Neural cell (in vitro differentiated cells): Measurements from ENCODE around the gene EN1. TPM values are rescaled to one million over a fixed set of nuclear protein-coding genes. Genes with fewer than 3 reads are reported as not detected.

Experiments used
- H2AFZ ChIP-seq: fragments of 200-600, 300-800 bp; sonication (generic), shearing (Covaris generic); 2 replicates; pipeline ENCODE4 v1.6.0; 2014; ENCODE audit warnings: low read depth, mild to moderate bottlenecking, antibody characterized with exemption, low read length, moderate library complexity
- H3F3A ChIP-seq: fragments of 200-600 bp; shearing (Covaris generic); 2 replicates; pipeline ENCODE4 v1.6.1; 2016; ENCODE audit warnings: mild to moderate bottlenecking, moderate library complexity, mixed read lengths, antibody characterized with exemption, low read length; ENCODE audit not compliant: insufficient read depth, poor library complexity, severe bottlenecking
- H3K27ac ChIP-seq: fragments of 200-600, 300-800 bp; sonication (generic), shearing (Covaris generic); 2 replicates; pipeline ENCODE4 v1.5.1; 2014; ENCODE audit warnings: mild to moderate bottlenecking, low read length, moderate library complexity
- H3K27me3 ChIP-seq: fragments of 300-800, 200-600 bp; sonication (generic), shearing (Covaris generic); 2 replicates; pipeline ENCODE4 v1.6.0; 2014; ENCODE audit warnings: mild to moderate bottlenecking, low read depth, low read length, moderate library complexity; ENCODE audit not compliant: insufficient read depth
- H3K36me3 ChIP-seq: fragments of 300-800, 200-600 bp; sonication (generic), shearing (Covaris generic); 2 replicates; pipeline ENCODE4 v1.5.1; 2014; ENCODE audit warnings: mild to moderate bottlenecking, antibody characterized with exemption, low read length, moderate library complexity; ENCODE audit not compliant: insufficient read depth
- H3K4me2 ChIP-seq: fragments of 300-800, 200-600 bp; sonication (generic), shearing (Covaris generic); 2 replicates; pipeline ENCODE4 v1.6.0; 2014; ENCODE audit warnings: mild to moderate bottlenecking, low read length
- H3K4me3 ChIP-seq: fragments of 300-800, 200-600 bp; sonication (generic), shearing (Covaris generic); 2 replicates; pipeline ENCODE4 v1.5.1; 2014; ENCODE audit warnings: mild to moderate bottlenecking, low read length, moderate library complexity
- H3K79me2 ChIP-seq: fragments of 200-600 bp; shearing (Covaris generic); replicated peaks from 2 replicates; pipeline ENCODE4 v1.6.0; 2014; ENCODE audit warnings: mild to moderate bottlenecking, low read length, moderate library complexity; ENCODE audit not compliant: insufficient read depth
- H3K9ac ChIP-seq: fragments of 300-800, 200-600 bp; sonication (generic), shearing (Covaris generic); 2 replicates; pipeline ENCODE4 v1.6.1; 2016; ENCODE audit warnings: mild to moderate bottlenecking, low read length, mixed read lengths
- H3K9me2 ChIP-seq: fragments of 200-600 bp; shearing (Covaris generic); 2 replicates; pipeline ENCODE4 v1.6.1; 2016; ENCODE audit warnings: mild to moderate bottlenecking, low read length, mixed read lengths; ENCODE audit not compliant: insufficient read depth
- H3K9me3 ChIP-seq: fragments of 200-600, 300-800 bp; sonication (generic), shearing (Covaris generic); 2 replicates; pipeline ENCODE4 v1.6.1; 2016; ENCODE audit warnings: mild to moderate bottlenecking, mixed run types, low read length, moderate library complexity, mixed read lengths
- H4K20me1 ChIP-seq: fragments of 200-600 bp; shearing (Covaris generic); 2 replicates; pipeline ENCODE4 v1.6.1; 2016; ENCODE audit warnings: mild to moderate bottlenecking, mixed run types; ENCODE audit not compliant: insufficient read depth
- CTCF ChIP-seq: fragments of 450-650 bp; IDR thresholded peaks from 2 replicates; pipeline ENCODE4 v1.5.1; 2014; ENCODE audit warnings: antibody characterized with exemption, mild to moderate bottlenecking, moderate library complexity; ENCODE audit not compliant: poor library complexity, severe bottlenecking
- EP300 ChIP-seq: fragments of 450-650 bp; conservative IDR thresholded peaks from 2 replicates; pipeline ENCODE4 v1.6.1; 2014; ENCODE audit warnings: antibody characterized with exemption, mild to moderate bottlenecking, moderate library complexity; ENCODE audit not compliant: poor library complexity, severe bottlenecking
- EZH2 ChIP-seq: fragments of 200-600, 300-800 bp; shearing (Covaris generic), sonication (generic); IDR thresholded peaks from 2 replicates; pipeline ENCODE4 v1.6.1; 2014; ENCODE audit warnings: antibody characterized with exemption, low read length, borderline replicate concordance, mild to moderate bottlenecking; ENCODE audit not compliant: insufficient read depth, poor library complexity, severe bottlenecking
- MXI1 ChIP-seq: fragments of 450-650 bp; conservative IDR thresholded peaks from 2 replicates; pipeline ENCODE4 v1.6.1; 2014; ENCODE audit warnings: antibody characterized with exemption, mild to moderate bottlenecking; ENCODE audit not compliant: poor library complexity, severe bottlenecking
- POLR2AphosphoS5 ChIP-seq: IDR thresholded peaks from 2 replicates; pipeline ENCODE4 v1.6.1; 2012
- RAD21 ChIP-seq: fragments of 450-650 bp; conservative IDR thresholded peaks from 2 replicates; pipeline ENCODE4 v1.6.1; 2014; ENCODE audit warnings: antibody characterized with exemption, mild to moderate bottlenecking, moderate library complexity
- REST ChIP-seq: IDR thresholded peaks from 2 replicates; pipeline ENCODE4 v1.6.1; 2012; ENCODE audit warnings: borderline replicate concordance
- SMC3 ChIP-seq: fragments of 450-650 bp; conservative IDR thresholded peaks from 2 replicates; pipeline ENCODE4 v1.6.1; 2014; ENCODE audit warnings: antibody characterized with exemption, mild to moderate bottlenecking, moderate library complexity; ENCODE audit not compliant: poor library complexity
- TAF1 ChIP-seq: IDR thresholded peaks from 2 replicates; pipeline ENCODE4 v1.6.1; 2012; ENCODE audit warnings: low read depth
- polyA plus RNA-seq: library from polyadenylated mRNA; depleted of rRNA; stranded (reverse); fragments of >200 nt; gene quantifications from 2 replicates; pipeline ENCODE4 v1.2.3, GENCODE V29; 2014

EN1 gene
- polyA plus RNA-seq, 1 donor from 2014 or later: not detected

GRCh38 chr2:118853129-118853640 lies 5.7 kb upstream of the EN1 start:
- no peaks in the 10 kb centered on the region for H3K36me3 ChIP-seq
- H3K79me2 ChIP-seq: no peaks in the 10 kb centered on the region
- no peaks in the 10 kb centered on the region for H4K20me1 ChIP-seq
- no peak for TF ChIP-seq REST
- TF ChIP-seq MXI1: no peak
- TF ChIP-seq RAD21: no peak
- no peak for TF ChIP-seq POLR2AphosphoS5
- no peak for TF ChIP-seq EZH2
- no peak for TF ChIP-seq TAF1
- no peak for TF ChIP-seq SMC3
- TF ChIP-seq CTCF: no peak
- no peak for TF ChIP-seq EP300
- no peak overlapping the region for H3K4me2 ChIP-seq
- no peak overlapping the region for H2AFZ ChIP-seq
- peaks cover 100% of the 10 kb centered on the region for H3K27me3 ChIP-seq
- H3K9ac ChIP-seq: no peak overlapping the region
- no peaks in the 10 kb centered on the region for H3K9me3 ChIP-seq
- no peak overlapping the region for H3K4me3 ChIP-seq
- no peaks in the 10 kb centered on the region for H3K9me2 ChIP-seq
- no peaks in the 10 kb centered on the region for H3F3A ChIP-seq
- H3K27ac ChIP-seq: no peak overlapping the region

GRCh38 chr2:118852605-118853128 lies 5.2 kb upstream of the EN1 start:
- Histone ChIP-seq H3K9ac (no peak overlapping the region), H4K20me1 (no peaks in the 10 kb centered on the region), H3K27me3 (peaks cover 100% of the 10 kb centered on the region), H3K4me2 (no peak overlapping the region), H2AFZ (no peak overlapping the region), H3K79me2 (no peaks in the 10 kb centered on the region), H3F3A (no peaks in the 10 kb centered on the region), H3K9me3 (no peaks in the 10 kb centered on the region), H3K36me3 (no peaks in the 10 kb centered on the region), H3K9me2 (no peaks in the 10 kb centered on the region), H3K27ac (no peak overlapping the region), H3K4me3 (no peak overlapping the region)
- TF ChIP-seq MXI1 (no peak), EZH2 (peak; percentile 99), REST (no peak), RAD21 (no peak), EP300 (no peak), TAF1 (no peak), SMC3 (no peak)
